Panc1 (cell line): Measurements from ENCODE around the gene PRDM2.

Experiments used
- POLR2AphosphoS5 ChIP-seq: IDR thresholded peaks from 2 replicates; pipeline ENCODE4 v1.6.1; 2012; ENCODE audit warnings: mild to moderate bottlenecking, low read depth, low read length, moderate library complexity
- TF ChIP-seq, protein P1 (sequence below): fragments of 450-650 bp; IDR thresholded peaks from 2 replicates; pipeline ENCODE4 v1.5.1; 2017; ENCODE audit warnings: mild to moderate bottlenecking

- TF ChIP-seq POLR2AphosphoS5: no peak
- TF ChIP-seq, protein P1, sequence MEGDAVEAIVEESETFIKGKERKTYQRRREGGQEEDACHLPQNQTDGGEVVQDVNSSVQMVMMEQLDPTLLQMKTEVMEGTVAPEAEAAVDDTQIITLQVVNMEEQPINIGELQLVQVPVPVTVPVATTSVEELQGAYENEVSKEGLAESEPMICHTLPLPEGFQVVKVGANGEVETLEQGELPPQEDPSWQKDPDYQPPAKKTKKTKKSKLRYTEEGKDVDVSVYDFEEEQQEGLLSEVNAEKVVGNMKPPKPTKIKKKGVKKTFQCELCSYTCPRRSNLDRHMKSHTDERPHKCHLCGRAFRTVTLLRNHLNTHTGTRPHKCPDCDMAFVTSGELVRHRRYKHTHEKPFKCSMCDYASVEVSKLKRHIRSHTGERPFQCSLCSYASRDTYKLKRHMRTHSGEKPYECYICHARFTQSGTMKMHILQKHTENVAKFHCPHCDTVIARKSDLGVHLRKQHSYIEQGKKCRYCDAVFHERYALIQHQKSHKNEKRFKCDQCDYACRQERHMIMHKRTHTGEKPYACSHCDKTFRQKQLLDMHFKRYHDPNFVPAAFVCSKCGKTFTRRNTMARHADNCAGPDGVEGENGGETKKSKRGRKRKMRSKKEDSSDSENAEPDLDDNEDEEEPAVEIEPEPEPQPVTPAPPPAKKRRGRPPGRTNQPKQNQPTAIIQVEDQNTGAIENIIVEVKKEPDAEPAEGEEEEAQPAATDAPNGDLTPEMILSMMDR: no peak
These were observed 98.1 kb downstream of the PRDM2 start for GRCh38 chr1:13798120-13798519.
